Activated T-cell treated with anti-CD3 and anti-CD28 coated beads, Interleukin-2, amount 50 U/mL, for 48 hours (primary cell): ENCODE data around the gene PTPRG.

Experiments
- DNase-seq, 2 experiments: peaks; one replicate each; pipeline ENCODE4 v3.0.0-alpha.2; 2020

Gene PTPRG

DNA sequence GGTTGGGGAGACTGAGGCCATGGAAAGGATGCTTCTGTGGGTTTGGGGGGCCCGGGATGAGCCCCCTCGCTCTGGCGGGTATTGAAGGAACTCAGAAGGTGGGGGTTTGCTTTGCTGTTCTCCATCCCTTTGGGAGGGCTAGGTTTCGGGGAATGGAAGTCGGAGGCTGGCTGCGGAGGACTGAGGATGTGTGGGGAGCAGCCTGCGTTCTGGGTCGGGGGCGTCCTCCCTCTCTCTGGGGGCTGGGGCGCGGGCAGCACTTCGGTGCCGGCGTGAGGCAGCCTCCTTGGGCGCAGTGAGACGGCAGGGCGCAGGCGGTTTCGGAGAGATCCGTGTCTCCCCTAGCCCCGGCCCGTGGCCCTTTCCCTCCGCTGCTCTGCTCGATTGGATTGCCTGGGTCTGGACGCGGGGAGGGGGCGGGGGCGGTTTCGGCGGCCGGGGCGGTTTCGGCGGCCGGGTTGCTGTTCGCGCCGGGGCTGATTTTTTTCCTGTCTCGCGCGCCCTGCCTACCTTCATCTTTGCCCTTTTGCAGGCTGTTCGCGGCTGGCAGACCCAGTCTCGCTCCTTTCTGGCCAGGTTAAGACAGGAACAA lies 1.4 kb downstream of the PTPRG start:
- peak in 1 of 2 experiments; percentile 18 for DNase-seq

DNA sequence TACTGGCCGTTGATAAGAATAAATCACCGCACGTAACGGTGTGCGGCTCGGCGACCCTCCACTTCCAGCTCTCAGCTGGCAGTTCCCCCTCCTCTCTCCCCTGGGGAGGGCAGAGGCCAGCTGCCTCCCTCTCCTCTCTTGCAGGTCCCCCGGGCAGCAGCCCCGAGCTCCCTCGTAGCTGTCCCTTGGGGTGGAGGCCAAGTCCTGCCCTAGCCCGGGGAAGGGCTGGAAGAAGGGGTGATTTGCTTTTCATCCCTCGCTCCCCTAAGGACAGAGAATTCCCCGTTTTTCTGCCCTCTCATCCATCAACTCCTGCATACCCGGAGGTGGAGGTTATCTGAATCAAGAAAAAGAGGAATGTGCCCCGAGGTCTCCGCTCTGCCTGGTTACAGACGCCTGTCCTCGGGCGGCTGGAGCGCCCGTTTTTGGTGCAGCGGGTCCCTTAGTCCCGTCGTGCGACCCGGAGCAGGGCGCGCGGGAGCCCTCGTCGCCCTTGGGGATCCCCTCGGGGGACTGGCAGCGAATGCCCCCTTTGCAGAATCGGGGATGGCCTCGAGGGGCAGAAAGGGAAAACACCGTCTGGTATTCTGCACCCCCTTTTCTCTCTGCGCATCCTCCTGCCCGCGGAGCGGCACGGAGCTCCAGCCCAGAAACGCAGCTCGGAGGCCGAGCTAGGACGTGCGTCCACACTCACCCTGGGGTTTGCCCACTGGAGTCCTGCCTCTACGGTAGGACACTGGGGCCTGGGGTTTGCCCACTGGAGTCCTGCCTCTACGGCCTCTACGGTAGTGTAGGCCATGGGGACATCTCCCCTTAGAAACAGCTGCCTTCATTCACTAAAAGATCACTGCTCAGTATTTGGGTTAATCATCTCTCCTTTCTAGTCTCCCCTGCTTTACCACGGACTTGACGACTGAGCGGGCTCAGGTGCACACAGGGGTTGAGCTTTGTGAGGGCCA lies 2.2 kb downstream of the PTPRG start:
- peak in 1 of 2 experiments; percentile 19 for DNase-seq

DNA sequence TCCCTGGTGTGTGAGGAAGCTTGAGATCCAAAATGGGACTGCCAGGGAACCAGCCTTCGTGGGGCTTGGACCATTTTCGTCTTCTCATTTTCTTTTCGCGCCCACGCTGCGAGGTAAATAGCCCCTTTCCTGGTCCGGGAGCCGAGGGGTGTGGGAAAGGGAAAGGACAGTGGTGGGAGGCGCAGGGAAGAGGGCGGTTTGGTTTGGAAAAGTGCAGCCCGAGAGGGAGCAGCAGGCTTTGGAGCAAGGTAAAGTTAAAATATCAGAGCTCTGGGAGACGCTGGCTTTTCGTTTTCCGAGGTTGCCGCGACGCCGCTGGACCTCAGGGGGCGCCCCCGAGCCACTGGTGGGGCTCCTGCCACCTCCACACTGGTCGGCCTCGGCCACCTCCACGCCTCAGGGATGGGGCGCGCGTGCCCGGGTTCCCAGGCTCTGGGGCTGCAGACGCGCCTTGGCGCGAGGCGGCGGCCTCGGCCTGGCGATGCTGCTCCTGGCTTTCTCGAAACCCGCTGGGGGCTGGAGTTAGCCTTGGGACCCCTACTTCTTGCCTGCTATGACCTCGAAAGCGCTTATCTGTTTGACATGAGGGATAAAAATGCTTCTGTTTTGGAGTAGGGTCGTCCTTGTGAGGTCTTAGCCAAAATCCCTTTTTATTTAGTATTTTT lies 3.2 kb downstream of the PTPRG start:
- peak; percentile 35 to 36 for DNase-seq

DNA sequence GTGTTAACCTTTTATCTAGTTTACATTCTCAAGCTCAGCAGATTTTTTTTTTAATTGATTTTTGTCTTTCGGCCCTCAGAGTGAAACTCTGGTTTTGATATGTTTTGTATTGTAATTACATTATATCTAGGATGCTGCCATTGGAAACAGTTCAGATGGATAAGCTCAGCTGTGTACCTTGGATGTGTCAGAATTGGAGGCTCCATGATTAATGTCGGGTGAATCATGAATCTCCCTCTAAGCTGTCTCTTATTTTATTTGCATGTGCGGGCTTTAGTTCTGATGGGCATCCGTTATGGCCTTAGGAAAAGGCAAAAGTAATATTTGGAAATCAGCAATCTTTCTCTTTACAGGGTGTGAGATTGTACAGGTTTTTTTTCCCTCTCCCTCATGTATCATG lies 4.2 kb downstream of the PTPRG start:
- no peak for DNase-seq

DNA sequence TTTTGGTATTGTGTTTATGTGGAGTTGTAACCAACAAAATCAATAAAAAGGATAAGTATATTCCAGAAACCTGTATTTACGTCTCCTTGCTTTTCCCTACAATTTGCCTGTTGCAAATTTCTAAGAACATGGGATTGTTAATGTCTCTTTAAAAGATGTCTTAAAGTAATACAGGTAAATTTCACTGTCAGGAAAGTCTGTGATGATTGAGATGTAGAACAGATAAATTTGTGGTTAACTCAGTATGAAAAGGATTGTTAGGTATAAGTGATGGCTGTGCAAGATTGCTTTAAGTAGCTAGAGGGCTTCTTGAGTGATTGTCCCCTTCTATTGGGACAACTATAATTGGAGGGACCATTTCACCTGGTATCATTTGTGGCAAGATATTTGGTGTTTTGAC lies 6.8 kb downstream of the PTPRG start:
- DNase-seq = no peak

DNA sequence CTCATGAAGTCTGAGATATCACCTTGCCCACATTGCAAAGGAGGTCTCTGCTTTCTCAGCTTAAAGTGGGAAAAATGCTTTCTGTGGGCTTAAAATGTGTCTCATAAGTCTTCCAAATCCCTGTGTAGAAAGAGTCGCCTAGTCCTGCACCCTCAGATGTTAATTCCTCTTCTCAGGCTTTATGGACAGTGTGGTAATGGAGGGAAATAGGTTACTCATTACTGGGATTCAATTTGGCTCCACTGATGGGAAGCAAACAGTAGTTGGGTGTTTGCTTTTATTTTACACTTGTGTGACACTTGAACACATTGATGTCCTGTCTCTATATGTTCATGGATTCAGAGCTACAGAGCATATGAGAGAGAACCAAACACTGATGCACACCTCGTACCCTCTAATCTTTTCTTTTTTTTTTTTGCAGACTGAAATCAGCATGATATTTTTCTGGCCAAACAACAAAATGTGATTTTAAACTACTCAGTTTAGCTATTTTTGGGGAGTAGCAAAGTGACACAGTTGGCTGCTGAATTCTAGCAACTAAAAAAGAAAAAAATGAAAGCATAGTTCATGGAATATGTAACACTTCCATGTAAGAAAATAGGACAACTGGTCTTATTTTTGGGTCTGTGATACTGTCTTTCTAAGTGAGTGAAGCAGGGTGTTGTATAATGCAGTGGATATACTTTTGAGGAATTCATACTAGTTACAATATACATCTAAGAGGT lies 8.6 kb downstream of the PTPRG start:
- no peak for DNase-seq

DNA sequence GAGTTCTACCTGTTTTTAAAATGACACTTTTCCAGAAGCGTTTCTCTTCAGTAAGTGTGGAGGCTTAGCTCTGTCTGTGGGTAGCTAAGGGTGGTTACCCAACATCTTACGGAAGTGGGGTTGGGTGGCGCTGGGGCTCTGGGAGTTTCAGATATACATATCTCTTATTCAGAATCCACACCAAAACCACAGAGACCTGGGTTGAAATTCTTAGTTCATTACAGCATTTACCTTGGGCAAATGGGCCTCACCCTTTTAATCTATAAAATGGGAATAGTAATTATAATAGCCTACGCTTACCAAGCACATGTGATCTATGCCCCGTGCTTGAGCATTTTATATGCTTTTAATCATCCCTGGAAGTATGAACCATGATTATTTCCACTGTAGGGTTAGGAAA lies 9.4 kb downstream of the PTPRG start:
- DNase-seq = no peak

DNA sequence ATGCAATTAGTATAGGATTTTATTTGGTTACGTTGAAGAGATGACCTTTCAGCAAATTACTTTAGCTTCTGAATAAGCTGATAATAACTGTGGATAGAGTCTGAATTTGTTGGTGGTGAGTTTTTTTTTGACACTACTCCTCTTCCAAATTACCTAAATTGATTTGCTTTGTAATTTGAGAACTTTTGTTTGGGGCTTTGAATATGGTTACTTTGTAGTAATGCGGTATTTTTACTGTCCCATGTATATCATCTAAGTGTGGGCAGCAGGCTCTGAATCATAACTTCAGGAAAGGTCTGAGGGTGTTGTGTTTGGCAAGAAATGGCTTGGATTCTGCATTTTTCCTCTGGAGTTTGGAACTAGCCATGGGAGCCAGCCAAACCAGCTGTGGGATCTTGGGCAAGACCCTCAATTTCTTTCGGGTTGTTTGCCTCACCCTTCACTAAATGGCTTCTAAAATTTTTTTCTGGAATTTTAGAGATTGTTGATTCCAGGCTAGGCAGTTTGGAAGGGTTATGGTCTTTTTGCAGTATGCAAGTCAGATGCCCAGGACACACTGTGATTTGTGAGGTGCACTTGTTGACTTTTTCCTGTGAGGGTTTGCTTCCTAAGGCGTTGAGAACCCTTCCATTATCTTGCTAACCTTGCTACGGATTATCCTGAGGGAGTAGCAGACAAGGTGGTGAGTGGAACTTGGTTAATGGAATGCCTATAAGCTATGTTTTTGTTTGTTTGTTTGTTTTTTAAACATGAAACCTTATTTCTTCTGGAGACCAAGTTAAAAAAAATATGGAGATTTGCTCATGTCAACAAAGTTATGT lies 10.4 kb downstream of the PTPRG start:
- no peak for DNase-seq

DNA sequence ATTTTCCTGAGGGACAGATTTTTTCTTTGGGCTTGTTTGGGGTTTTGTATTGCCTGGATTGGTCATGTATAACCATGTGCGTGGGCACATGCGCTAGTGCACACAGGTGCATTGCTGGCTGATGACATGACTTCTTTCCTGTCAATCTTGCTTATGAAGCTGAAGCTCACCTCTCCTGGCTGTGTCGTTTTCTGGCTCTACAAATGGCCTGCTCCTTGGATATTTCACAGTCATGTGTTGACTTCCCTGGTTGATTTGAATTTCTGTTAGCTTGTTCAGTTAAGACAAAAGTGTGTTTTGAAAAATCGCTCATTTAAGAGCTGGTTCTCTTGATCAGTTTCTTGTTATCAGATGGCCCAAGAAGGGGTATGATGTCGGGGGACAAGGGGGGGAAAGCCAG lies 11.5 kb downstream of the PTPRG start:
- no peak for DNase-seq

DNA sequence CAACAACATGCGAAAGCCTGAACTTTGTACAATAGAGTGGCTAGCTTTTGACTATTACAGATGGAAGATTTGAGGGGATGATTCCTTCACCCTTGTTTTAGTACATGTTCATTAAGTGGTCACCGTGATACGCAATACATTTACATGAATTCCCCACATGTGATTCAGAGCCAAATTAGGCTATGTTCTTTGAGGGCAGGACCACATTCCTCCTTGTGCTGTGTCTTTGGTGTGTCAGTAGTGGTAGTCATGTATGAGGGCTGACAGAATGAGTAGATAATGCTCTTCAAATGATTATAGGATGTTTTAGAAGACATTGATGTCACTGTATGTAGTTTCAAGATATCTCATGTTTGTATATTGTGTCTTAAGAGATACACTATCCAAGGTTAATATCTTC lies 12.1 kb downstream of the PTPRG start:
- DNase-seq = no peak

DNA sequence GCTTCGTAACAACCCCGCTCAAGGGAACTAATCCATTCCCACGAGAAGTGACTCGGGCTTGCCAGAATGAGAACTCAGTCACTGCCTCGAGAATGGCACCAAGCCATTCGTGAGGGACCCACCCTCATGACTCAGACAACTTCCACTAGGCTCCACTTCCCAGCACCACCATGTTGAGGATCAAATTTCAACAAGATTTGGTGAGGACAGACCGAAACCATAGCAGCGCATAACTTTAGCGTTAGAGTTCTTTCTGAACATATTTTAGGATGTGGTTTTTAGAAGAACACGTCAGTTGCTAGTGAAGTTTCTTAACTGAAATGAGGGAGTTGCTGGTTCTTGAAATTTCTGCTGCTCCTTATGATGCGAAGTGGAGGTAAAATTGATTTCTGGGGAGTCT lies 13.5 kb downstream of the PTPRG start:
- DNase-seq = no peak

DNA sequence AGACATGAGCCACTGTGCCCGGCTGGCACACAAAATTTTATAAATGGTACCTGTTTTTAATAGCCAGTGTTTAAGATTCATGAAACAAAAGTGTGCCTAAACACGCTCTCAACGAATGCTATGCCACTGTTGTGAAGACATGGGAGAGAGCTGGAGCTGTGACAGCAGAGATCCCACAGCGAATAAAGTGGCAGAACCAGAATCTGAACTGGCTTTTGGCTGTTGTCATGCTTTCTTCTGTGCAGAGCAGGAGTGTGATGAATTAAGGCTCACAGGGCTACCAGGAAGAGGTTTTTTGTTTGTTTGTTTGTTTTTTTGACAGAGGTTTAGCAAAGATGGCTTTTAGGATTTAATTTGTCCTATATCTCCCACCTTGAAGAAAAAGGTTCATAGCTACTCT lies 14.5 kb downstream of the PTPRG start:
- no peak for DNase-seq

DNA sequence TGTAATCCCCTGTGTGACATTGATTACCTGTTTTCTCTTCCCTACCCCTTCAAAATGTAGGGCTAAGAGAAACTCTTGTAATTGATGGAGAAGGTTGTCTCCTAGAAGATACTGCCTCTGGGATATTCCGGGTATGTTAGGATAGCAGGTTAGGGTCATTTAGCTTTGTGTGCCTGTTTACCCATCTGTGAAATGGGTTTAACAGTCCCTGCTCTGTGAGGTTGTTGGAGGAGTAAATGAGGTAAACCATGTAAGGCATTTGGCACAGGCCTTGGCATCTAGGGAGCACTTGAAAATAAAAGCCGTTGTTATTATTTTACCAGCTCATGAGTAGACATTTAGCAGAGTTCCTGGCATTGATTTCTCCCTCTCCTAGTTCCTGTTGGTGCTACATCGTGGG lies 16.4 kb downstream of the PTPRG start:
- no peak for DNase-seq

DNA sequence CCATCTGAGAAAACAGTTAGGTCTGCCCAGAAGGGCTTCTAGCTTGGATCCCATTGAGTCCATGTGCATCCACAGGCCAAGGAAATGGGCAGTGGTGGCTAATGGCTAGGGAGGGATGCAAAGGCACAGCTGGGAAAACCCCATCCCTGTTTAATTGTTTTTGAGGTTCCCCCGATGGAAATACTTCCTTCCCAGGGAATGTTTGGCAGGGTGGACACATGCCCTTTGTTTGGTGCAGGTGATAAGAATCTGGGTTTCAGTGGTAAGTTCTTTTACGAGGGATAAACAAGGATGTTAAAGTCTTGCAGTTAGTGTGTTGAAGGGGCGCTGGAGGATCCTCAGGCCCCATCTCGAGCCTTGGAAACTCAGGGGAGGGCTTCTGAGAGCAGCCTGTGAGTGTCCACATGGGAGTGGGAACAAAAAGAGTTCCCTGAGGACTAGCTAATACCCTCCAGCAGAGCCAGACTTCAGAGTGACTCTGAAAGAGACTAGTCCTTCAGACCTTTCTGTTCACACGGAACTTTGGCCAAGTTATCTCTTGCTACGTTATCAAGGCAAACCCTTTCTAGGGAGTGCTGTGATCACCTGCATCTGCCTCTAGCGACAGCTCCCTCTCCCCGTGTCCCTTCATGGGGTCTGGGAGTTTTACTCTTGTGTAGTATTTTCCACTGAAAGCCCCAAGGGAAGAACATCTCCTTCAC lies 17.4 kb downstream of the PTPRG start:
- DNase-seq = no peak

DNA sequence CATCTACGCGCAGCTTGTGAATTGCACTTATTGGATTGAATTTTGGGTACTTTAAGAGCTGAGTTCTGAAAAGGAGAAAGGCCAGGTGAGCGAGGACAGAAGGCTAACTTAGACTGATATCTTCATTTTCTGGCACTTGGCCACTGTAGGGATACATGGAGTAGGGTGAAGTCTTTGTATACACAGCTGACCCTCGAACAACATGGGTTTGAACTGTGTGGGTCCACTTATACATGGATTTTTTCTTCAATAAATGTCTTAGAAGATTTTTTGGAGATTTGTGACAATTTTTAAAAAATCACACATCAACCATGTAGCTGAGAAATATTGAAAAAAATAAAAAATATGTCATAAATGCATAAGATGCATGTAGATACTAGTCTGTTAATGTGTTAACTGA lies 18.3 kb downstream of the PTPRG start:
- DNase-seq = no peak

DNA sequence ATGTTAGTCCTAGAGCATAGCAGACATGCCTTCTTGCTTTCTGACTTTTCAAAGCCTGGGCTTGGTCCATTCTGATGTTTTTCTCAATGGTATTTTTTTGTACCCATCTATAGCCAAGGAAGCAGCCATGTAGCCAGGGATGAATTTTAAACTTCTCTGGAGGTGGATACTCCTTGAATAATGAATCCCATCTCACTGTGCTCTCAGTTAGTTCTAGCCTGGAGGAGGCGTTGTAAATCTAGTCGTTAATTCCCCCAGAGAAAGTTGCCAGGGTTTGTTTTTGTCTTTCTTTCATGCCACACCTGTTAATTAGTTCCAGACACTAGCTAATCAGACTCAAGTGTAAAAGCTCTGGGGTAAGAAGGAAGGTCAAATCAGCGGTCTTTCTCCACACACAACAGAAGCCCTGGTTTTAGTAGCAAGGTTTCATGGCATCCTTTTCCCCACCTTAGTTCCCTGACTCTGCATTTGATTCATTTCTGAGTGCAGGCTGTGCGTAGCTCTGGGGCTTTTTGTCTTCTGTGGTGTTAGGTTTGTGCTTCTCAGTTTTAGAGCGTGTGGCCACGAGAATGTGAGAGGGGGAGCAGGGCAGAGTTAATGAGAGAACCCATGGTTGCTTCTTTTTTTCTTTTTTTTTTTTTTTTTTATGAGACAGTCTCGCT lies 19.7 kb downstream of the PTPRG start:
- DNase-seq = no peak

DNA sequence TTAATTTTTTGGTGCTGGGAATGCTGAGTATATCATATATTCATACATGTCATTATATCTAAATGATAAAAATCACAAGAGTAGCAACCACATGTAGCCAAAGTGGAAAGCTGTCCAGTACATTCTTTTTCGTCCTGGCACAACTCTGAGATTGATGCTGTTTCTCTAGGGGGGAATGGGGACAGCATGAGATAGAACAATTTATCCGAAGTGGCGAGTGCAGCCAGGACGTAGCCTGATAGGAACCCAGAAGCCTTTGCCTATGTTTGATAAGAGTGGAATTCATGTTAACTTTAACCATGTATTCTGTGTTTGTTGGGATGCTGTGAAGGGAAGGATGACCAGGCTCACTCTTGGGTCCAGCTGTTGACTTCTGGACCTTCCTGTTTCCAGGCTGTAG lies 20.9 kb downstream of the PTPRG start:
- no peak for DNase-seq

DNA sequence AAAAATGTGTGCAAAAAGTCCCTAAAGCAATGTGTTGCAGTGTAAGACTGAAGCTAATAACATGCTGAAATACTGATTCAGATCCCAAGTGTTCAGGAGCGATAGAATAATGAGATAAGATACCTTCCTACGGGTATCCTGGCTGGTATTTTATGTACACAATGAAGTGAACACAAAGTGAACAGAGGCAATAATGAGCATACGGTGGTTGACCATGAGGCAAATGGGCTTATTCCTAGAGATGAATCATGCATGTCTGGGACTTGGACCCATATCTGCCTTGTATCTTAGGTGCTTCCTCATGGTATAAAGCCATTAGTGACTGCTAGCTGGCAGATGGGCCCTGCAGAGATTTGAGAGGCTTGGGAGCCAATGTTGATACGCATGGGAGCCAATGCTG lies 21.5 kb downstream of the PTPRG start:
- no peak for DNase-seq

DNA sequence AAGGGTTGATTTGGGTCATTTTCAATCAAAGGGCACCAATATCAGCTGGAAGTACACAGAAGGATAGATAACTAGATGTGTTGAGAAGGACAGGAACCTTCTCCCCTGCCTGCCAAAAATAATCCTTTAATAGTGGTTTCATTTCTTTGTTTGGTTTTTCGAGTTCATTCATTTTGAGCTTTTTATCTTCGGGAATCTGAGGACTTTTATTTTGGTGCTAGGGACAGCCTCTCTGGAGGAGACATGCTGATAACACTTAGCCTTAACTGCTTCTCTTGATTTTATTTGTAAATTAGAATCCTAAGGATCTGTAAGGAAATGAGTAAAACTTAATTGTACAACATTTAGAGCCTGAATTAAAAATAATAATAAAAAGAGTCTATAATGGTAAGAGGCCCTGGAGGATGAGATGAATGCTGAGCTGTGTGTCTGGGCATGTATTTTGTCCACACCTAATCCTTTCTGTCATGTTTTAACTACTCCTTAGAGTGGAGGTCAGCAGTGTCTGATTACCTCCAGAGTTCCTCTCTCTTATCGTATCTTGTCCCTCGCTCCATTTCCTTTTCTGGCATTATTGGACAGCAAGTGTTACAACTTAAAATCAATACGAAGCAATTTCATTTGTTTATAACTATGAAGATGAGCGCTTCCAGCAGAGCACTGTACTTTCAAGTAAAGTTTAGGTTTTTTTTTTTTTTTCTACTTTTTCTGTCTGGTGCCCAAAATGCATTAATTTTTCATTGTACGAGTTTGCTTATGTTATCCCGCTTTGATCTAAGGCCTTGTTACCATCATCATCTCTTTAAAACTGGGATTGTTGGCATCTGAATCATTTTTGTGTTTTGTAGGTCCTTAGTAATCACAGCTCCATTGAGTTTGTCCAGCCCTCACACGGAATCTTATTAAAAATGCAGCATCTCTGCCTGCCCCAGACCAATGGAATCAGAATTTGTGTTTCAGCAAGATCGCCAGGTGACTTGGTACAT lies 22.8 kb downstream of the PTPRG start:
- no peak for DNase-seq

DNA sequence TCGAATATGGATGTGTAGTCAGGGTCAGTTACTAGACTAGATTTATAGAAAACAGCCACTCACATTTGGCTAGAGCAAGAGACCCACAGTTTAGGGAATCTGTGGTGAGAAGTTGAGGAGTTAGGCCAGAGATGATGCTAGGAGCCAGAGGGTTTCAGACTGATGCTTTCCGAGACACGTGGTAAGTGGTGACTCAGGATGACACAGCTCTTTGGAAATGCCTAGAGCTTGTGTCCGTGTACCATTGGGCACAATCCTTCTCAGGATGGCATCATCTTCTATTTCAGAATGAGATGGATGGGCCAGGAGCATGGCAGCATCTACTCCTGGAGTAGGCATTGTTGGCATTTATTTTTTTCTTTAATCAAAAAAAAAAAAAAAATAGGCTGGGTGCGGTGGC lies 28.5 kb downstream of the PTPRG start:
- no peak for DNase-seq
